GM13977 (cell line): ENCODE measurements around the gene MAP2K6.

Experiments
- DNase-seq: peaks from one replicate; pipeline ENCODE4 v3.0.0; 2012; ENCODE audit warnings: low spot score
- CTCF ChIP-seq: IDR thresholded peaks from 2 replicates; pipeline ENCODE4 v1.5.1; 2012; ENCODE audit warnings: mild to moderate bottlenecking, control low read depth; ENCODE audit not compliant: insufficient read depth; ENCODE audit errors: extremely low read depth, missing control alignments
- in situ Hi-C: fragments of 300-500 bp; cut with MboI; formaldehyde crosslinking; loops from one replicate; pipeline ENCODE4 v1.12.0; 2022; ENCODE audit warnings: low sequenced_read_pairs, low pct_unique_long_range_greater_than_20kb, mixed read lengths, inconsistent platforms; ENCODE audit not compliant: unreplicated experiment

The MAP2K6 gene

DNA sequence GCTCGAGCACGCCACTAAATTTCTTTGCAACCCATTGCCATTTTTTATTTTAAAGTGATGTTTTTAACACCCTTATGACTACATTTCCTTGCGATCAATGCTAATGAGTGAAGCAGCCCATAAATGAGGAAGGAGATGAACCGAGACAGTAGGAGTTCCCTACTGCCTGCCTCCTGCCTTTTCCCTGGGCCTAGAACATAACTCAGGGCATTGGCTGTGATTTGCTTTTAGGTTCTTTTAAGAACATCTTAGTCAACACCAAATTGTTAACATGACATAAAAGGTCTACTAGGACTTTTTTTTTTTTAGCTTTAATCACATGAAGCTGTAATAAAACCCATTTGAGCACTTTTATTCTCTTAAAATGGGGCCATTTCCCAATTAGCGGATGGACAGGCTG lies 81.3 kb downstream of the MAP2K6 start:
- no peak for DNase-seq
- TF ChIP-seq CTCF, result no peak

GRCh38 chr17:69497161-69497560 lies 82.7 kb downstream of the MAP2K6 start:
- no peak for TF ChIP-seq CTCF
- no peak for DNase-seq

More for the DNA sequence above, 81.3 kb downstream of the MAP2K6 start:
- in situ Hi-C loops, result no loop called here

GRCh38 chr17:69499318-69499717 lies 84.8 kb downstream of the MAP2K6 start:
- DNase-seq, result no peak
- no peak for TF ChIP-seq CTCF
- in situ Hi-C loops, result no loop called here

More at GRCh38 chr17:69497161-69497560, 82.7 kb downstream of the MAP2K6 start:
- in situ Hi-C loops, result no loop called here

DNA sequence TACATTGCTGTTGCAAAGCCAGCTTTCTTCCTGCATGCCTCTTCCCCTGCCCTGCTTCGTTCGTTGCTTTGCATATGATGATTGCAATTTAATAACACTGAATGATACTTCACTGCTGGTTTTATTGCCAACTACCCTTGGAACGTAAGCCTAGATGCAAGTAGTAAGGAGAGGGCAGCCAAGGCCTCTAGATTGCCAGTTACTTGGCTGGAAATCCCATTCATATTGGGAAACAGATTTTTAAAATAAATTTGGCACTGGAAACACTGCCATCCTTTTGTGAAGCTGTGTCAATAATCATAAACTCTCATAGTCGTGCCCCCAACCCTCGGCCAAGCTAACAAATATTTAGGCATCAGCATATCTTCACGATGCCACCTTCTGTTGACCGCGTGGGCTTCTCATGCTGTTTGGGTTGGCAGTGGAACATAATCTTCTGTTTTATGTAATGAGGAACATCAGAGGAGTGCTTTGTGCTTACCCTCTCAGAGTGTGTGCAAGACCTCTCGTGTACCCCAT lies 86.5 kb downstream of the MAP2K6 start:
- TF ChIP-seq CTCF, result no peak
- in situ Hi-C loops, result loop anchor here (25.0 kb wide), 2 partner anchors 164 to 714 kb away; partner anchors contain the start of gene ABCA5
- DNase-seq, result no peak

DNA sequence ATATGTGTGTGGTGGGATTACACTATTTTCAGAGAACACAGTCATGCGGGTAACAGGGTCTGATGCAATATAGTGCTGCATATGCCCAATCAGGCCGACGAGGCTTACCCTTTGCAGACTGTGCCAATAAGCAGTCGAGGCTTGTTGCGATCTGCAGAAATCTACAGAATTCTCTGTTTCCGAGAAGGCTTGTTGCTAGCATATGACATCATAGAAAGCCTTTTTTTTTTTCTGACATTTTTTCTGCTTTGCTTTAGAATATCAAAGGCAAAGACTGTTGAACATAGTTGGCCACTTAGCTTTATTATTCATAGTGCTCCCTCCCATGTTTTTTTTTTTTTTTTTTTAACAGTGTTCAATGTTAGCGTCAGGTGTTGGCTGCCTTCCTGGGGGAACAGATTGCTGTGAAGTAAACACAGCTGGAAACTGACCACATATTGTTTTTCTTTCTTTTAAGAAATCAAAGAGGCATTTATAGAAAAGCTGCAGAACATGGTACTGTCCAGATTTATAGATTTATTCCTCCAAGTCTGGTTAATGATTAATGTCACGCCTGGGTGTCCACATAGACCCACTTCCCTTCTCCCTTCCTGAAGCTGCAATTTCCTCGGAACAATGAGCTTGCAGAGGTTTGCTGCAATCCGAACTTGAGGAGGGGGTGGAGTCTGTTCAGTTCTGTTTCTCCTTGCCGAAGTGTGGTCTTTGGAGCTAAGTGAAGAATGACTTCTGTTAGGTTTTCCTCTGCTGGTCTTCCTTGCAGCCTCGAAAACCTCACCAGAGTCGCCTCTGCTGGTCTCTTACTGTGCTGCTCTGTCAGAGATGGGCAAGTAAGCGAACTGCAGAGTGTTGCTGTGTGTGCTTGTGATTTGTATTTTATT lies 87.3 kb downstream of the MAP2K6 start:
- in situ Hi-C loops, result loop anchor here (25.0 kb wide), 2 partner anchors 165 to 715 kb away; partner anchors contain the start of gene ABCA5
- TF ChIP-seq CTCF, result no peak
- DNase-seq, result no peak

GRCh38 chr17:69503711-69504110 lies 89.2 kb downstream of the MAP2K6 start:
- in situ Hi-C loops, result loop anchor here (25.0 kb wide), 2 partner anchors 166 to 716 kb away; partner anchors contain the start of gene ABCA5
- TF ChIP-seq CTCF, result no peak
- peak; percentile 54 for DNase-seq
